ENCODE measurements around the gene LDLRAD3.

GRCh38 chr11:36054628-36055027 is 110.8 kb downstream of the LDLRAD3 start:
- TF ChIP-seq, protein P1, sequence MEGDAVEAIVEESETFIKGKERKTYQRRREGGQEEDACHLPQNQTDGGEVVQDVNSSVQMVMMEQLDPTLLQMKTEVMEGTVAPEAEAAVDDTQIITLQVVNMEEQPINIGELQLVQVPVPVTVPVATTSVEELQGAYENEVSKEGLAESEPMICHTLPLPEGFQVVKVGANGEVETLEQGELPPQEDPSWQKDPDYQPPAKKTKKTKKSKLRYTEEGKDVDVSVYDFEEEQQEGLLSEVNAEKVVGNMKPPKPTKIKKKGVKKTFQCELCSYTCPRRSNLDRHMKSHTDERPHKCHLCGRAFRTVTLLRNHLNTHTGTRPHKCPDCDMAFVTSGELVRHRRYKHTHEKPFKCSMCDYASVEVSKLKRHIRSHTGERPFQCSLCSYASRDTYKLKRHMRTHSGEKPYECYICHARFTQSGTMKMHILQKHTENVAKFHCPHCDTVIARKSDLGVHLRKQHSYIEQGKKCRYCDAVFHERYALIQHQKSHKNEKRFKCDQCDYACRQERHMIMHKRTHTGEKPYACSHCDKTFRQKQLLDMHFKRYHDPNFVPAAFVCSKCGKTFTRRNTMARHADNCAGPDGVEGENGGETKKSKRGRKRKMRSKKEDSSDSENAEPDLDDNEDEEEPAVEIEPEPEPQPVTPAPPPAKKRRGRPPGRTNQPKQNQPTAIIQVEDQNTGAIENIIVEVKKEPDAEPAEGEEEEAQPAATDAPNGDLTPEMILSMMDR (IDR thresholded peaks at IDR 0.05) = no peak
- no peak for TF ChIP-seq REST (IDR thresholded peaks at IDR 0.05; ENCODE audit: insufficient read depth in 1 of 2, low read depth in 2 of 2, low read length in 1 of 2)
- no peak for TF ChIP-seq SIN3A (IDR thresholded peaks at IDR 0.05; ENCODE audit: borderline replicate concordance, insufficient read depth, low read depth, low read length)
- no peak for TF ChIP-seq POLR2AphosphoS5 (IDR thresholded peaks at IDR 0.05; ENCODE audit: low read depth, low read length)

Measured in Panc1 (cell line).